Neural cell (in vitro differentiated cells): Measurements from ENCODE around the gene FUT1. TPM values are rescaled to one million over a fixed set of nuclear protein-coding genes. Genes with fewer than 3 reads are reported as not detected.

Source experiments
- H2AFZ ChIP-seq: fragments of 200-600, 300-800 bp; sonication (generic), shearing (Covaris generic); 2 replicates; pipeline ENCODE4 v1.6.0; 2014; ENCODE audit warnings: low read depth, mild to moderate bottlenecking, antibody characterized with exemption, low read length, moderate library complexity
- H3F3A ChIP-seq: fragments of 200-600 bp; shearing (Covaris generic); 2 replicates; pipeline ENCODE4 v1.6.1; 2016; ENCODE audit warnings: mild to moderate bottlenecking, moderate library complexity, mixed read lengths, antibody characterized with exemption, low read length; ENCODE audit not compliant: insufficient read depth, poor library complexity, severe bottlenecking
- H3K27ac ChIP-seq: fragments of 200-600, 300-800 bp; sonication (generic), shearing (Covaris generic); 2 replicates; pipeline ENCODE4 v1.5.1; 2014; ENCODE audit warnings: mild to moderate bottlenecking, low read length, moderate library complexity
- H3K27me3 ChIP-seq: fragments of 300-800, 200-600 bp; sonication (generic), shearing (Covaris generic); 2 replicates; pipeline ENCODE4 v1.6.0; 2014; ENCODE audit warnings: mild to moderate bottlenecking, low read depth, low read length, moderate library complexity; ENCODE audit not compliant: insufficient read depth
- H3K36me3 ChIP-seq: fragments of 300-800, 200-600 bp; sonication (generic), shearing (Covaris generic); 2 replicates; pipeline ENCODE4 v1.5.1; 2014; ENCODE audit warnings: mild to moderate bottlenecking, antibody characterized with exemption, low read length, moderate library complexity; ENCODE audit not compliant: insufficient read depth
- H3K4me2 ChIP-seq: fragments of 300-800, 200-600 bp; sonication (generic), shearing (Covaris generic); 2 replicates; pipeline ENCODE4 v1.6.0; 2014; ENCODE audit warnings: mild to moderate bottlenecking, low read length
- H3K4me3 ChIP-seq: fragments of 300-800, 200-600 bp; sonication (generic), shearing (Covaris generic); 2 replicates; pipeline ENCODE4 v1.5.1; 2014; ENCODE audit warnings: mild to moderate bottlenecking, low read length, moderate library complexity
- H3K79me2 ChIP-seq: fragments of 200-600 bp; shearing (Covaris generic); replicated peaks from 2 replicates; pipeline ENCODE4 v1.6.0; 2014; ENCODE audit warnings: mild to moderate bottlenecking, low read length, moderate library complexity; ENCODE audit not compliant: insufficient read depth
- H3K9ac ChIP-seq: fragments of 300-800, 200-600 bp; sonication (generic), shearing (Covaris generic); 2 replicates; pipeline ENCODE4 v1.6.1; 2016; ENCODE audit warnings: mild to moderate bottlenecking, low read length, mixed read lengths
- H3K9me2 ChIP-seq: fragments of 200-600 bp; shearing (Covaris generic); 2 replicates; pipeline ENCODE4 v1.6.1; 2016; ENCODE audit warnings: mild to moderate bottlenecking, low read length, mixed read lengths; ENCODE audit not compliant: insufficient read depth
- H3K9me3 ChIP-seq: fragments of 200-600, 300-800 bp; sonication (generic), shearing (Covaris generic); 2 replicates; pipeline ENCODE4 v1.6.1; 2016; ENCODE audit warnings: mild to moderate bottlenecking, mixed run types, low read length, moderate library complexity, mixed read lengths
- H4K20me1 ChIP-seq: fragments of 200-600 bp; shearing (Covaris generic); 2 replicates; pipeline ENCODE4 v1.6.1; 2016; ENCODE audit warnings: mild to moderate bottlenecking, mixed run types; ENCODE audit not compliant: insufficient read depth
- CTCF ChIP-seq: fragments of 450-650 bp; IDR thresholded peaks from 2 replicates; pipeline ENCODE4 v1.5.1; 2014; ENCODE audit warnings: antibody characterized with exemption, mild to moderate bottlenecking, moderate library complexity; ENCODE audit not compliant: poor library complexity, severe bottlenecking
- EP300 ChIP-seq: fragments of 450-650 bp; conservative IDR thresholded peaks from 2 replicates; pipeline ENCODE4 v1.6.1; 2014; ENCODE audit warnings: antibody characterized with exemption, mild to moderate bottlenecking, moderate library complexity; ENCODE audit not compliant: poor library complexity, severe bottlenecking
- EZH2 ChIP-seq: fragments of 200-600, 300-800 bp; shearing (Covaris generic), sonication (generic); IDR thresholded peaks from 2 replicates; pipeline ENCODE4 v1.6.1; 2014; ENCODE audit warnings: antibody characterized with exemption, low read length, borderline replicate concordance, mild to moderate bottlenecking; ENCODE audit not compliant: insufficient read depth, poor library complexity, severe bottlenecking
- MXI1 ChIP-seq: fragments of 450-650 bp; conservative IDR thresholded peaks from 2 replicates; pipeline ENCODE4 v1.6.1; 2014; ENCODE audit warnings: antibody characterized with exemption, mild to moderate bottlenecking; ENCODE audit not compliant: poor library complexity, severe bottlenecking
- POLR2AphosphoS5 ChIP-seq: IDR thresholded peaks from 2 replicates; pipeline ENCODE4 v1.6.1; 2012
- RAD21 ChIP-seq: fragments of 450-650 bp; conservative IDR thresholded peaks from 2 replicates; pipeline ENCODE4 v1.6.1; 2014; ENCODE audit warnings: antibody characterized with exemption, mild to moderate bottlenecking, moderate library complexity
- REST ChIP-seq: IDR thresholded peaks from 2 replicates; pipeline ENCODE4 v1.6.1; 2012; ENCODE audit warnings: borderline replicate concordance
- SMC3 ChIP-seq: fragments of 450-650 bp; conservative IDR thresholded peaks from 2 replicates; pipeline ENCODE4 v1.6.1; 2014; ENCODE audit warnings: antibody characterized with exemption, mild to moderate bottlenecking, moderate library complexity; ENCODE audit not compliant: poor library complexity
- TAF1 ChIP-seq: IDR thresholded peaks from 2 replicates; pipeline ENCODE4 v1.6.1; 2012; ENCODE audit warnings: low read depth
- polyA plus RNA-seq: library from polyadenylated mRNA; depleted of rRNA; stranded (reverse); fragments of >200 nt; gene quantifications from 2 replicates; pipeline ENCODE4 v1.2.3, GENCODE V29; 2014

The FUT1 gene
- polyA plus RNA-seq, 1 donor from 2014 or later: 0.15 TPM

GRCh38 chr19:48756212-48756611 lies 3.8 kb upstream of the FUT1 start:
- no peak overlapping the region for H3K4me2 ChIP-seq
- no peak overlapping the region for H3K9ac ChIP-seq
- H3F3A ChIP-seq: no peaks in the 10 kb centered on the region
- H3K9me2 ChIP-seq: no peaks in the 10 kb centered on the region
- no peaks in the 10 kb centered on the region for H3K9me3 ChIP-seq
- no peaks in the 10 kb centered on the region for H3K79me2 ChIP-seq
- no peak overlapping the region for H3K4me3 ChIP-seq
- no peak for TF ChIP-seq EZH2
- no peak for TF ChIP-seq RAD21
- TF ChIP-seq EP300: no peak
- TF ChIP-seq REST: no peak
- no peak for TF ChIP-seq SMC3
- TF ChIP-seq TAF1: no peak
- TF ChIP-seq POLR2AphosphoS5: no peak
- TF ChIP-seq CTCF: no peak
- no peak for TF ChIP-seq MXI1
- H3K27me3 ChIP-seq: peaks cover 24% of the 10 kb centered on the region
- no peak overlapping the region for H3K27ac ChIP-seq
- no peaks in the 10 kb centered on the region for H4K20me1 ChIP-seq
- no peaks in the 10 kb centered on the region for H3K36me3 ChIP-seq
- H2AFZ ChIP-seq: no peak overlapping the region

- no peak overlapping the region for H3K27ac ChIP-seq
- H3K36me3 ChIP-seq: no peaks in the 10 kb centered on the region
- H3F3A ChIP-seq: no peaks in the 10 kb centered on the region
- H3K4me2 ChIP-seq: no peak overlapping the region
- peaks cover 25% of the 10 kb centered on the region for H3K27me3 ChIP-seq
- no peak overlapping the region for H3K4me3 ChIP-seq
- no peaks in the 10 kb centered on the region for H4K20me1 ChIP-seq
- no peaks in the 10 kb centered on the region for H3K9me3 ChIP-seq
- H2AFZ ChIP-seq: no peak overlapping the region
- H3K9ac ChIP-seq: no peak overlapping the region
- TF ChIP-seq RAD21 (no peak), EP300 (no peak), EZH2 (no peak), CTCF (no peak), REST (no peak), MXI1 (no peak), POLR2AphosphoS5 (no peak), TAF1 (no peak)
- no peaks in the 10 kb centered on the region for H3K9me2 ChIP-seq
- H3K79me2 ChIP-seq: no peaks in the 10 kb centered on the region
Measured at GRCh38 chr19:48755787-48756186, 3.3 kb upstream of the FUT1 start.
